CD4-positive, alpha-beta T cell treated with Interleukin-6 at 100 ng/mL for 8 hours (primary cell): ENCODE measurements around the gene LZTS3.
"Not testable (repeated sequence)": the region's sequence is repeated elsewhere in the genome, so short reads cannot be mapped to it uniquely, and the experiment has no call there.

ENCODE experiments used
- DNase-seq: peaks from one replicate; pipeline ENCODE4 v3.0.0-alpha.2; 2020; ENCODE audit warnings: mixed read lengths, low spot score

Gene LZTS3

DNA sequence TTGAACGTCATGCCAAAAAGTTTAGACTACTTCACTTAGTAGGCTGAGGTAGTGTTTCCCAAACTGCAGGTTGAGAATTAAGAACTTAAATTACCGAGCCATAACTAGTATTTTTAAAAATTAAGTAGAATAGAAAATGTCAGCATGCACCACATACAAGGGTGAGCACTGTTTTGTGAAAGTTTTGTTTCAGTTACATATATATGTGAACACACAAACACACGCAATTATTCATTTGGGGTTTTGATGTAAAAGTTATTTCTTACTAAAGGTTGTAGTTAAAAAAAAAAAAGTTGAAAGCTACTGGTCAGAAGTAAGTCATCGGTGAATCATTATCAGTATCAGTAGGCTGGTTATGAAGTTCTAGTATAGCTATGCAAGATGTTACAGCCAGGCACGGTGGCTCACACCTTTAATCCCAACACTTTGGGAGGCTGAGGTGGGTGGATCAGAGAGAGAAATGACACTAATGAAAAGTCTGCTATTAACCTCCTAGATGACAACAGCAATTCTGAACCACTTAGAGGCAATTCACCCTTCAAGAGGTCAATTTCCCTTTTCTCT lies 37.8 kb downstream of the LZTS3 start:
- DNase-seq = no peak

DNA sequence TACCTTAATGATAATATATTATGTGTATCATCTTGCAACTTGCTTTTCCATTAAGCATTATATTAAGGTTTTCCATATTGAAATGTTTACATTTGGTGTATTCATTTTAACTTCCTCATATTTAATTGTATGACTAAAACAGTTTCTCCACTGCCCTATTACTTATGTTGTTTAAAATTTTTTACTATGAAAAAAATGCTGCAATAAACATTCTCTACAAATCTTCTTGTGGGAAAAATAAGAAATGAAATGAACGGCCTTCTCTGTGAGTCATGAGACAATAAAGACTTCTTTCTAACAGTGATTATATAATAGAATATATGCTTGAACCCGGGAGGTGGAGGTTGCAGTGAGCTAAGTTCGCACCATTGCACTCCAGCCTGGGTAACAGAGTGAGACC lies 39.2 kb downstream of the LZTS3 start:
- no peak for DNase-seq

DNA sequence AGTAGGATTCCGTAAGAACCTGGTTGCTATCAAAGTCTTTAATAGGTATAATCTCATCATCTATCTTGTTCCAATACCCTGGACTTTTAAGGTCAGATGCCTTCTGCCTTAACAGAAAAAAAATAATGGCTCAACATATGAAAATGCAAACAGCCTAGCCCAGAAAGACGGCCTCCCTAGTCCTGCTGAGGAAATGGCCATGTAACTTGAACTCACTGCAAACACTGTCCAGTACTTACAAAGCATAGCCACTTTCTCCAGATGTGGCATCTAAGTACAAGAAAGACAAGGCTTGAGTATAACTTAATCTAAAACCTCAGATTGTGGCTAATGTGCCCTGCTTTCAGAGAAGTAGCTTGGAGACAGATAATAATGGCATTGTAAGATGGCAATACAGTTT lies 40.2 kb downstream of the LZTS3 start:
- no peak for DNase-seq

DNA sequence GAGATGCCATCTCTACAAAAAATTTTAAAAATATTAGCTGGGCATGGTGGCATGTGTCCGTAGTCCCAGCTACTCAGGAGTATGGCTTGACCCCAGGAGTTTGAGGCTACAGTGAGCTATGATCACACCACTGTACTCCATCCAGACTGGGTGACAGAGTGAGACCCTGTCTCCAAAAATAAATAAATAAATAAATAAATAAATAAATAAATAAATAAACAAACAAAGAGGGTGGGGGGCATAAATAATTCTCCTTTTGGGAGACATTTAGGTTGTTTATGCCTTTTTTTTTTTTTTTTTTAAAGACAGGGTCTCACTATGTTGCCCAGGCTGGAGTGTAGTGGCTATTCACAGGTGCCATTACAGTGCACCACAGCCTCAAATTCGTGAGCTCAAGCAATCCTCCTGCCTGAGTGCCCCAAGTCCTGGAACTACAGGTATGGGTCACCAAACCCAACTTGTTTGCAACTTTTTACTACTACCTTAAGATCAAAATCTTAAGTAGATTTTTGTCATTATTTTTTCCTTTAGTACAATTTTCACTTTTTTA lies 43.2 kb downstream of the LZTS3 start:
- DNase-seq = no peak

DNA sequence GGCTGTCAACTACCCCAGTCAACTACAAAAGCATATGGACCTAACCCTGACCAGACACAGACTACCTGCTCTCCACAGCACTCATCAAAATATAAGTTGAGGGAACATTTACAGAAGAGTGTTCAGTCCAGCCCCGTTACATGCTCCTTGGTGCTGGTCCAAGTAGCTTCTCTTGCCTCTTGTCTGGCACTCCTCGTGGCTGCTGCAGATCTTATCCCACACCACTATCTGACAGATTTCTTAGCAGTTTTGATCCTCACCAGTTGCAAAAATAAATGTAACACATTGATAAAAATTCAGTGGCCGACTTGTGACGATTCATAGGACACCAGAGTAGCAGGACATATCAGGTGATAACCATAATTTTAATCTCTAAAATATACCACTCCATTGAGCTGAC lies 44.3 kb downstream of the LZTS3 start:
- no peak for DNase-seq

DNA sequence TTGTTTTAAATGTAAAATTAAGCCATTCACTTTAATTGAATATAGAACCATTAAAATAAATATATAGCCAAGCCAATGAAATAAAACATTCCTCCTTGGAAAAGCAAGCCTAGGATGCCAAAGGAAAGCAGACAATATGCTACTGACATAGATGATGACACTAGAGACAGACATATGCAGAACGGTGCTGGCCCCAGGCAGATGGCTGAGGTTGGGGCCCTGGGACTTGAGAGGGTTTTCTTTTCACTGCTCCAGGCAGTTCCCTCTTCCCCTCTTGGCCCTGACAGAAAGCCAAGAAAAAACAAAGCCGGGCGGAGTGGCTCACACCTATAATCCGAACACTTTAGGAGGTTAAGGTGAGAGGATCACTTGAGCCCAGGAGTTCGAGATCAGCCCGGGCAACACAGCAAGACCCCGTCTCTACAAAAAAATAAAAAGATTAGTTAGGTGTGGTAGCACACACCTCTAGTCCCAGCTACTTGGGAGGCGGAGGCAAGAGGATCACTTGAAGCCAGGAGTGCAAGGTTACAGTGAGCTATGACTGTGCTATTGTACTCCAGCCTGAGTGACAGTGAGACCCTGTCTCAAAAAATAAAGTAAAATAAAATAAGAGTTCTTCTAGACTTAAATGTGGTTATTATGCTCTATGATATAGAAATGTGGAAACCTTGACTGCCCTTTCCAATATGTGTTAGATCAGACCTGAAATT lies 44.9 kb downstream of the LZTS3 start:
- no peak for DNase-seq

DNA sequence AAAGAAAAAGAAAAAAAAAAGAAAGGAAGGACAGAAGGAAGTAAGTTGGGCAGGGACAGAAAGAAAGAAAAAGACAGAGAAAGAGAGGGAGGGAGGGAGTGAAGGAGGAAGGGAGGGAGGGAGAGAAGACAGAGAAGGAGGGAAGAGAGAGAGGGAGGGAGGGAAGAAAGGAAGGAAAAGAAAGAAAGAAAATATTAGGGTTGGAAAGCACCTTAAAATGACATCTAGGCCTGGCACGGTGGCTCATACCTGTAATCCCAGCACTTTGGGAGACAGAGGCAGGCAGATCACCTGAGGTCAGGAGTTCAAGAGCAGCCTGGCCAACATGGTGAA lies 46.9 kb downstream of the LZTS3 start:
- no peak for DNase-seq

DNA sequence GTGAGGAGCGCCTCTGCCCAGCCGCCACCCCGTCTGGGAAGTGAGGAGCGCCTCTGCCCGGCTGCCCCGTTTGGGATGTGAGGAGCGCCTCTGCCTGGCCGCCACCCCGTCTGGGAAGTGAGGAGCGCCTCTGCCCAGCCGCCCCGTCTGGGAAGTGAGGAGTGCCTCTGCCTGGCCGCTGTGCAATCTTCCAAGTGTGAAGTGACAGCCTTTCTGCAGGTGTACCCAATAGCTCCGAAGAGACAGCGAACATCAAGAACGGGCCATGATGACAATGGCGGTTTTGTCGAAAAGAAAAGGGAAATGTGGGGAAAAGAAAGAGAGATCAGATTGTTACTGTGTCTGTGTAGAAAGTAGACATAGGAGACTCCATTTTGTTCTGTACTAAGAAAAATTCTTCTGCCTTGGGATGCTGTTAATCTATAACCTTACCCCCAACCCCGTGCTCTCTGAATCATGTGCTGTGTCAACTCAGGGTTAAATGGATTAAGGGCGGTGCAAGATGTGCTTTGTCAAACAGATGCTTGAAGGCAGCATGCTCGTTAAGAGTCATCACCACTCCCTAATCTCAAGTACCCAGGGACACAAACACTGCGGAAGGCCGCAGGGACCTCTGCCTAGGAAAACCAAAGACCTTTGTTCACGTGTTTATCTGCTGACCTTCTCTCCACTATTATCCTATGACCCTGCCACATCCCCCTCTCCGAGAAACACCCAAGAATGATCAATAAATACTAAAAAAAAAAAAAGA lies 47.4 kb downstream of the LZTS3 start:
- DNase-seq = not testable (repeated sequence)

DNA sequence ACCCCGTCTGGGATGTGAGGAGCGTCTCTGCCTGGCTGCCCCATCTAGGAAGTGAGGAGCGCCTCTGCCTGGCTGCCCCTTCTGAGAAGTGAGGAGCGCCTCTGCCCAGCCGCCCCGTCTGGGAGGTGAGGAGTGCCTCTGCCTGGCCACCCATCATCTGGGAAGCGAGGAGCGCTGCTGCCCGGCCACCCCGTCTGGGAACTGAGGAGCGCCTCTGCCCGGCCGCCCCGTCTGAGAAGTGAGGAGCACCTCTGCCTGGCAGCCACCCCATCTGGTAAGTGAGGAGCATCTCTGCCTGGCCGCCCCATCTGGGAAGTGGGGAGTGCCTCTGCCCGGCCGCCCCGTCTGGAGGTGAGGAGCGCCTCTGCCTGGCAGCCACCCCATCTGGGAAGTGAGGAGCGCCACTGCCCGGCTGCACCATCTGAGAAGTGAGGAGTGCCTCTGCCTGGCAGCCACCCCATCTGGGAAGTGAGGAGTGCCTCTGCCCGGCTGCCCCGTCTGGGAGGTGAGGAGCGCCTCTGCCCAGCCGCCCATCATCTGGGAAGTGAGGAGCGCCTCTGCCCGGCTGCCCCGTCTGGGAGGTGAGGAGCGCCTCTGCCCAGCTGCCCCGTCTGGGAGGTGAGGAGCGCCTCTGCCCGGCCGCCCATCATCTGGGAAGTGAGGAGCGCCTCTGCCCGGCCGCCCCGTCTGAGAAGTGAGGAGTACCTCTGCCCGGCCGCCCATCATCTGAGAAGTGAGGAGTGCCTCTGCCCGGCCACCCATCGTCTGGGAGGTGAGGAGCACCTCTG lies 48.4 kb downstream of the LZTS3 start:
- not testable (repeated sequence) for DNase-seq

DNA sequence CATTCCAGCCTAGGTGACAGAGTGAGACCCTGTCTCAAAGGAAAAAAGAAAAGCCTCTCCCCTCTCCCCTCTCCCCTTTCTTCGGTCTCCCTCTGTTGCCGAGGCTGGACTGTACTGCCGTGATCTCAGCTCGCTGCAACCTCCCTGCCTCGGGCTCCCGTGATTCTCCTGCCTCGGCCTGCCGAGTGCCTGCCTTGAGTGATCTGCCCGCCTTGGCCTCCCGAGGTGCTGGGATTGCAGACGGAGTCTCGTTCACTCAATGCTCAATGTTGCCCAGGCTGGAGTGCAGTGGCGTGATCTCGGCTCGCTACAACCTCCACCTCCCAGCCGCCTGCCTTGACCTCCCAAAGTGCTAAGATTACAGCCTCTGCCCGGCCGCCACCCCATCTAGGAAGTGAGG lies 49.2 kb downstream of the LZTS3 start:
- not testable (repeated sequence) for DNase-seq

DNA sequence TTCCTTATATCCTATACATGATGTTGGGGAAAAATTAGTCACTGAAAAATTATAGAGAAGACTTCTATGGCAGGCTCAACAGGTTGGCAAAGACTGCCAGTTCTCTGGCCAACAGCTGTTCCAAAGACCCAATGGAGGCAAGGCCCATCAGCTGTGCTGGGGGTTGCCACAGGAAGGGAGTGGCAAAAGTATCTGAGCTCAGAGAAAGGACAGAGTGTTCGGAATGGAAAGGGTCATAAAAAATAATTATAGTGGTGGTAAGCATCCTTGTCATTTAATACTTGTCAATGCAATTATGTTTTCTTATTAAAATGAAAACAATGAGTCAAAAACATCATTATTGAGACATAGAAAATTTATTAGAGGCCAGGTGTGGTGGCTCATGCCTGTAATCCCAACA lies 49.8 kb downstream of the LZTS3 start:
- no peak for DNase-seq

DNA sequence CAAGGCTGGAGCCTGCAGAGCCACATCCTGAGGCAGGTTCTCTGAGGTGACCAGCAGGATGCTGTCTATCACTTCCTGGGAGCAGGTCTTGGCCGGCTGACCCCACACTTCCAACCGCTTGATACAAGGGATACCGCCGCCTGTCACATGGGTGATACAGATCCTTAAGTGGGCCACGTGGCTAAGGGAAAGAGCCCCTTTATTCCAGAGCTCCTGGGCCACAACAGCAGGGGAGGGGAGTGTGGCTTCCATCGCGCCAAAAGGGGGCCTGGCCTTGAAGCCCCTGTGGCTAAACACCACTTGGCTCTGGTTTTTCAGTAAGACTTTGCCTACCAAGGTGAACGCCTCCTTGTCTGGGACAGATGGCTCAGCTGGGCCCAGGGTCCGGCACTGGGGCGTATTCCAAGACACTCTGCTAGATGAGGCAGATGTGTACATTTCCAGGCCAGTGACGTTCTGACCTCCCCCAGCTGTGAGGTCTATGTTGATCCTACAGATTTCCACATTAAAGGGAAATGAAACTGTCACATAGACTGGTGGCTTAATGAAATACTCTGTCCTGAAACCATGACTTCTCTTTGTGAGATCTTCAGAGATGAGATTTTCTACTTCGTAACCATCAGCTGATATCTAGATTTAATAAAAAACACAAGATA lies 51.3 kb downstream of the LZTS3 start:
- no peak for DNase-seq

DNA sequence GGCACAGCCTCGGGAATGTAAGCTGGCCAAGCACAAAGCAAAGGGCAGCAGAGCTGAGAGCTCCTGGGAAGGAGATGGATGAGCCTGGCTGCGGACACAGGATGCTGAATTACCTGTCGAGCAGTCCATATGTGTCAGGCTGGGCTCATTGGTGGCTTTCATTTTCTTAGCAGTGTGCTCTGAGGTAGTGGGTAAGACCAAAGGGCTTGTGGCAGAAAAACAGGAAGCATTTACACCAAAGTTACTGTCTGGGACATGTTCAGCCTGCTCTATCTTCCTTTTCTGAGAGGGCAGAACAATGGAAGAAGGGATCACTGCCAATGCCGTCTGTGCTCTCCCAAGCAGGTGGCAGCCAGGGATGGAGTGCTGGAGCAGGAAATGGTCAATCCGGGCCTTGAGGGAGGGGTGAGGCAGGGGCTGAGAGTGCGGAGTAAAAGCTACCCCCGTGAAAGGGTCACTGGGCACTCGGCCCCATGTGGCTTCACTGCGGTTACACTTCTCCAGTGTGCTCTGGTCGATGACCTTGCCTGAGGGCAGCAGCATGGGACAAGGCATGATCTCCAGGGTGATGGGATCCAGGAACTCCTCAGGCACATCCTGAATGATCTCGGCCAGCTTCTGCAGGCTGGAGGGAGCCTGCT lies 52.0 kb downstream of the LZTS3 start:
- DNase-seq = peak; percentile 55

DNA sequence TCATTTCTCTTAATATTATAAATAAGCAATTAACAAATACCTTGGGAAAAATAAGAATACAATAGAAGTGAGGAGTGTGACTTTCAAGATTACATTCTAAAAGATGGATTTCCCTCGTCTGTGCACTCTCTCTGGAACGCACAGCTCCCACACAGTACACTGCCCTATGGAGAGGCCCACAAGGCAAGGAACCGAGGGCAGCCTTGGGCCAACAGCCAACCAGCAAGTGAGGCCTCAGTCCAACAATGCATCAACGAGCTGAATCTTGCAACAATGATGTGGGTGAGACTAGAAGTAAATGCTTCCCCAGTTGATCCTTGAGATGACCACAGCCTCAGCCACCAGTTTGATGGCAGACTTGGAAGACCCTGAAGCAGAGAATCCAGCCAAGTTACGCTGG lies 54.3 kb downstream of the LZTS3 start:
- no peak for DNase-seq

DNA sequence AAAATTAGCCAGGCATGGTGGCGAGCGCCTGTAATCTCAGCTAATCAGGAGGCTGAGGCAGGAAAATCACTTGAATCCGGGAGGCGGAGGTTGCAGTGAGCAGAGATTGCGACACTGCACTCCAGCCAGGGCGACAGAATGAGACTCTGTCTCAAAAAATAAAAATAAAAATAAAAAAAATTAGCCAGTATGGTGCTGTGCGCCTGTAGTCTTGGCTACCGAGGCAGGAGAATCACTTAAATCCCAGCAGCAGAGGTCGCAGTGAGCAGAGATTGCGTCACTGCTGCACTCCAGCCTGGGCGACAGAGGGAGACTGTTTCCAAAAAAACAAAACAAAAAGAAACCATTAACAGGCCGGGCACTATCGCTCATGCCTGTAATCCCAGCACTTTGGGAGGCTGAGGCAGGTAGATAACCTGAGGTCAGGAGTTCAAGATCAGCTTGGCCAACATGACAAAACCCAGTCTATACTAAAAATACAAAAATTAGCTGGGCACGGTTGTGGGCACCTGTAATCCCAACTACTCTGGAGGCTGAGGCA lies 55.4 kb downstream of the LZTS3 start:
- DNase-seq = peak; percentile 59

DNA sequence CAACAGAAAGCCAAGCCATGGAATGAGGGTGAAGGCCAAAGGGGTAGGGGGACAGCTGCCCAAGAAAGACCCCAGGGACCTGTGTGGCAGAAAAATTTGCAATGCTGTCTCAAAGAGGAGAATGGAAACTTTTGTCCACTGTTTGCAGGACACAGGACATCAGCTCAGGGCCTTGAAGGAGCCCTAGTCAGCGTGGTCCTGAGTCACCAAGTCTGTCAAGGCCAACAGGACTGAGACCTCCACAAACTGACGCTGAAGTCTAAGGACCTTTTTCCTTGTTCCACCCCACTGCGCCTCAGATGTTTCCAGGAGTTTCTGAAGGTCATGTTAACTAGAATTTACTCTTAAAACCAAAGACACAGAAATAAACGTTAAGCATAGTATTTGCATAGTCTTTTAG lies 57.0 kb downstream of the LZTS3 start:
- DNase-seq = no peak

DNA sequence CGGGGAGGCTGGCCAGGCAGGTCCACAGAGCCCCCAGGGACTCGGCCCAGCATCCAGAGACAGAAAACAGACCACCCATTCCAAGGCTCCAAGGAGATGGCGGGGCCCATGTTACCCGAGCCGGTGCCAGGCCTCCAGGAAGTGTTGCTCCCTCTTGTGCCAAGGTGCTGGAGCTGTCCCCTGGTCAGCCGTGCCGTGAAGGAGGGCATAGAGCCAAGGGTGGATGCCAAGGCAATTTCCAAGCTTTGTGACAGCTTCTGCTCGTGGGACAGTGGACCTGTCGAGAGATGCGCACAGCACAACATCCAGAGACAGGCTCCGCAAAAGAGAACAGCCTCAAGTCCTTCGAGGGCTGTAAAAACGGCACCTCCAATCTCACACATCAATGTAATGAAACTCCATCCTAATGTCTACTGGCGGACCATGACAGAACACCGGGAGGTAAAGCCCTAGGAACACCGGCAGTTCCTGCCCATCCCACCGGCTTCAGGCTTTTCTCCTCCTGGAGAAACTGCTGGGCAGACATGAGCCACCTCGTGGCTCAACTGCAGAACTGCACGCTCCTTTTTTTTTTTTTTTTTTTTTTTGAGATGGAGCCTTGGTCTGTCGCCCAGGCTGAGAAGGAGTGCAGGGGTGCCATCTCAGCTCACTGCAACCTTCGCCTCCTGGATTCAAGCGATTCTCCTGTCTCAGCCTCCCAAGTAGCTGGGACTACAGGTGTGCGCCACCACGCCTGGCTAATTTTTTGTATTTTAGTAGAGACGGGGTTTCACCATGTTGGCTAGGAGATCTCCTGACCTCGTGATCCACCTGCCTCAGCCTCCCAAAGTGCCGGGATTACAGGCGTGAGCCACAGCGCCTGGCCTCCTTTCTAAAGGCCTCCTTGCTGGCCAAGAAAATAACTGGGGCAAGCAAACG lies 57.9 kb downstream of the LZTS3 start:
- DNase-seq = peak; percentile 16
